HG03469 (cell line): ENCODE results near the gene VPS13C.
A peak's percentile ranks its signal among the peaks of the same experiment; 100 is the strongest.
"Not testable (repeated sequence)": the region's sequence is repeated elsewhere in the genome, so short reads cannot be mapped to it uniquely, and the experiment has no call there.

Experiments used
- ATAC-seq: cut with Tn5 transposase; IDR thresholded peaks from one replicate; pipeline ENCODE4 v1.9.1; 2021; ENCODE audit warnings: mild to moderate bottlenecking, moderate library complexity, moderate number of reproducible peaks; ENCODE audit not compliant: unreplicated experiment

VPS13C gene

DNA sequence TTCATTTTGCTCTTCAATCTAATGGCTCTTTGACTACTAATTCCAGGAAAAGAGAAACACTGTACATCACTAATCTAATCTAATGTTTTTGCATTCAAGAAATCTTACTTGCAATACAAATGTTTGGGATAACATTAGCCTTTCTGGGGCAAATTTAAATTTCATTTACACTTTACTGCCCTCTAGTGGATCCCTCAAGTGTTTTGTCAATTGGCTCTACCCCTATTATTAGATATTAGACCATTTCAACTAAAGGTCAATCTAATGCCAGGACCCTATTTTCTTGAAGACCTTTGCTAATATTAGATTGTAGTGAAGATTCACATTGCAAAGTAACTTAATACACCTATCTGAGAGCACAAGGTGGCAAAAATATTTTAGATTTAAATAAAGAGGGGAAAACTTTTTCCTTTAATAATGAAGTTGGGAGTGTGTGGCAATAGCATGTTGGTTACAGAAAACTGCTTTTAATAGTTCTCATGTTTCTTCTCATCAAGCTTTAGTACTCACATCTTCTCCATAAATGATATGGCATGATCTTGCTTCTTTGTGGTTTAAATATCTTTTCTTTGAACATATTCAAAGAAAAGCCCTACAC, 11.6 kb upstream of the VPS13C start:
- ATAC-seq = no peak

DNA sequence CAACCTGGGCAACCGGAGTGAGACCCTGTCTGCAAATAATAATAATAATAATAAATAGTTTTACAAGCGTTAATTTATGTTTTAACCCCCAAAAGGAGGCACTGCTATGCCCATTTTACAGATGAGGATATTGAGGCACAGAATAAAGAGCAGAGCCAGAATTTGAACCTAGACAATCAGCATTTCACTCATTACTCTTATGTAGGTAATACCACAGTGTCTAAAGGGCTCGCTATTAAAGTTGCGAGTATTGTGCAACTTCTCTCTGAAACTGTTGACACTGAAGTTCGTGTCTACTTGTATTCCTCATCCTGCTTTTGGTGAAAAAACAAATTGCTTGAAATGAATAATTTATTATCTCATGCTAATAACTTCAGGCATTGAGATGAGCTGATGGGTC, 9.3 kb upstream of the VPS13C start:
- ATAC-seq = no peak

DNA sequence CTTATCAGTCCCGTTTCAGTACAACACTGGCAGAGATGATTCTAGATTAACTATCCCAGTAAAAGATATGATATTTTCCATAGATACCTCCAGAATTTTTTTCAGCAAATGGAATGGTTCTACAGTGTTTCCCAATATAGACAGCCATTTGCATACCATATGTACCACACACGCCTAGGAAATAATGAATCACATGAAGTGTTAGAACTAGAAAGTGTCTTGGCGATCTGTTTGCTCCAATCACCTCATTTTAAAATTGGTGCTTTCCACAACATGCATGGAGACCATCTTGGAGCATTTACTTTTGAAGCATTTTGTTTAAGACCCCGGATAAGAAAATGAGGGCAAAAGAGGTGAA, 8.5 kb upstream of the VPS13C start:
- ATAC-seq = no peak

DNA sequence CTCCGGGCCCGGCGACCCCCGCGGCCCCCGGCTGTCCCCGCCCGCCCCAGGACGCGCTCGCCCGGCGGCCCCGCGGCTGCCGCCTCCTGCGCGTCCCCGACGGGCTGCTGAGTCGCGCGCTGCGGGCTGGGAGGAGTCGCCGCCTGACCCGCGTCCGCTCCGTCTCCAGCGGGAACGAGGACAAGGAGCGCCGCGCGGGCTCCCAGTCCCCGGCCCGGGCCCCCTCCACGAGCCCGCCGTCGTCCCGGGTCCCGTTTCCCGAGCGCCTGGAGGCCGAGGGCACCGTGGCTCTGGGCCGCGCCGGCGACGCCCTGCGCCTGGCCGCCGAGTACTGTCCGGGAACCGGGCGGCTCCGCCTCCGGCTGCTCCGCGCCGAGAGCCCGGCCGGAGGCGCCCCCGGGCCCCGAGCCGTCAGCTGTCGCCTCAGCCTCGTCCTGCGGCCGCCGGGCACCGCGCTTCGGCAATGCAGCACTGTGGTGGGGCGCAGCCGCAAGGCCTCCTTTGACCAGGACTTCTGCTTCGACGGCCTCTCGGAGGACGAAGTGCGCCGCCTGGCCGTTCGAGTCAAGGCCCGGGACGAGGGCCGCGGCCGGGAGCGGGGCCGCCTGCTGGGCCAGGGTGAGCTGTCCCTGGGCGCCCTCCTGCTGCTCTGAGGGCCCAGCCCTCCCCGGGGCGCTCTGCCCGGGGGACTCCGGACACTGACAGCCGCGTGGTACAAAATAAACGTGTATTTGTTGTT, 8.0 kb upstream of the VPS13C start:
- ATAC-seq = no peak

- ATAC-seq = no peak
These were observed 7.3 kb upstream of the VPS13C start for GRCh38 chr15:62067448-62068044.

- no peak for ATAC-seq
These were observed 6.6 kb upstream of the VPS13C start, which contains the start of gene C2CD4A for GRCh38 chr15:62066663-62067447. Gene C2CD4A, plus strand, starts transcription at chr15:62066977. Its CDS starts 637 bp downstream, at chr15:62067614.

- ATAC-seq = no peak
These were observed 3.8 kb upstream of the VPS13C start for GRCh38 chr15:62063825-62064635.

DNA sequence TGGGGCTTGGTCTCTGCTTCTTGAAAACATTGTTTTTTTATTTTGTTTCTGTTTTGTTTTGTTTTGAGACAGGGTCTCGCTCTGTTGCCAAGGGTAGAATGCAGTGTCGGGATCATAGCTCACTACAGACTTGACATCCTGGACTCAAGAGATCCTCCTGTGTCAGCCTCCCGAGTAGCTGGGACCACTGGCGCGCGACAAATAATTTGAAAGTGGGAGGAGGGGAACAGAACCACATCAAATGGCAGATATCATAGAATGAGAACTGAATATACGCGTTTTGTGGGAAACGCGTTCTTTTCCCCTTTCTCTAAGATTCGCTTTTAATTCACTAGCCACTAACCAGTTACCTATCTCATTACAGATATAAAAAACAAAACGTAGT, 641 bp upstream of the VPS13C start:
- no peak for ATAC-seq

DNA sequence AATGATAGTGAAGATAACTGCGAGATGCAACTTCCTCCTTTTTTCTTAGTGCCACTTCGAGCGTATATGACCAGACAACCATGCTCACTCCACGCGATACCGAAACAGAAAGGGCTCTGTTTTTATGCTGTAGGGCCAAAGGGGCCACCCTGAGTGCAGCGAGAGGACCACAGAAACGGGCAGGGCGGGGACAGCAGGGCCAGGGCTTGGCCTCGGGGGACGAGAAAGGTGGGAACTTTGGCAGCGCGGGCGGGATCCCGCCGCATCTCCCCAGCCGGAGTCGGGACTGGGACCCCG, 483 bp downstream of the VPS13C start:
- ATAC-seq = peak; percentile 35

DNA sequence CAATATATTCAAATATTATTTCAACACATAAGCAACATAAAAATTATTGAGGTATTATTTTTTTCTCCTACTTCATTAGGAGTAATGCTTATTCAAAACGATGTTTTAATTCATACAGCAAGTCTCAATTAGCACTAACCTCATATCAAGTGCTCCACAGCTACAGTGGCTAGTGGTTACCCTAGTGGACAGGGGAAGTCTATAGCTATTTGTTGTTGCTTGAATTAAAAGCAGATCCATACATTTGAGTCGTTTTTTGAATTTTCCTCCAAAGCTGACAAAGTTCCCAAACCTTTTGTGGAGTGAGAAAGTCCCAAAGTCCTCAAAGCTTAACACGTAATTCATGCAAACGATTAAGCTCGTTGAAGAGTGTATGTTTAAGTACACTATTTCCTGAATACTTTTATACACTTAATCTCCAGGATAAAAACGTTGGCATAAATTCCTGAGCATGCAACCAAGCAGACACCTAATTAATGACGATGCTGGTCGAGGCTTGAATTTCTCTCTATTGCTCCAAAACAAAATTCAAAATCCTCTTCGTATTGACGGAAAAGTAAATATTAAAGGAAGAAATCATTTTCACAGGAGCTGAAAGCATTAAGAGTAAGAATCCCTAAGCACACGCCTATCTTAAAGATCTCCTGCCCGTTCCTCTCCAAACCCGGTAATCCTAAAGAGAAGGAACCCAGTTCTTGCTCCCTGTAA, 985 bp downstream of the VPS13C start:
- ATAC-seq = no peak

GRCh38 chr15:62058327-62059028, 1.8 kb downstream of the VPS13C start:
- no peak for ATAC-seq

DNA sequence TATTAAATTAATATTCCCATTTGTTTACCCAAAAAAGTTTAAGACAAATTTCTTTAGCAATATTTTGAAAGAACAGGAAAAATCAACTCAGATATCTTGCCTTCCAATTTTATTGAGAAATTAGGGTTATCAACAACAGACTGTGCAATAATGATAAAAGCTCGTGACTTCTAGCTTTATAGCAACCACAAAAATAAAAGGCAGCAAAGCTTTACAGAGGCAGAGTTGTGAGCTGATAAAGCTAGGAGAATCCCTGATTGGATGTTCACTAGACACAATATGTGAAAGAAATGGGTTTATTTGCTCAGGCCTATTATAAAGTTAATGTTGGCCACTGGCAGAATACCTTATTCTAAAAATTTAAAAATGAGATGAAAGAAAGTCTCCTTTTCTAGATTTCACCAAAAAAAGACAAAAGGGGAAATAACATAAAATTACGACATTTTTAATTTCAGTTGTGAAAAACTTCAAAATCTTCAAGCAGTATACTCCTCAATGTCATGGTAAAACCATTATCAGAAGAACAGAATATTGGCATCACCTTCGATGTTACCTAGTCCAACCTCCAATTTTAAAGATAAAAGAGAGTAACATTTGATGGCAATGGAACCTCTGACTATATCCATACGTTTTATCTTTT, 2.8 kb downstream of the VPS13C start:
- ATAC-seq = no peak

DNA sequence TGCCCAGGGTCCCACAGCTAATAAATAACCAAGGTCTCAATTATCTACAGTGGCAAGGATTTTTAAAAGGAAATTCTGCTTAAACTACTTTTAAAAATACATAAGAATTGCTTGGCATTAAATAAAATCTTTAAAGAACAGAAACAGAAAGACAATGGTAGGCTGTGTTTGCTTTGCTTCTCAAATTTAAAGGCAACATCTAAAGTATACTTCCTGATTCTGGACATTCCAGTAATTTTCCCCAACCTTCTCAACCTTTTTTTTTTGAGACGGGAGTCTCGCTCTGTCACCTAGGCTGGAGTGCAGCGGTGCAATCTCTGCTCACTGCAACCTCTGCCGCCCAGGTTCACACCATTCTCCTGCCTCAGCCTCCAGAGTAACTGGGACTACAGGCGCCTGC, 5.3 kb downstream of the VPS13C start:
- ATAC-seq = no peak

GRCh38 chr15:62053439-62054085, 6.7 kb downstream of the VPS13C start:
- ATAC-seq = no peak

- no peak for ATAC-seq
These were observed 7.5 kb downstream of the VPS13C start for GRCh38 chr15:62052713-62053112.

DNA sequence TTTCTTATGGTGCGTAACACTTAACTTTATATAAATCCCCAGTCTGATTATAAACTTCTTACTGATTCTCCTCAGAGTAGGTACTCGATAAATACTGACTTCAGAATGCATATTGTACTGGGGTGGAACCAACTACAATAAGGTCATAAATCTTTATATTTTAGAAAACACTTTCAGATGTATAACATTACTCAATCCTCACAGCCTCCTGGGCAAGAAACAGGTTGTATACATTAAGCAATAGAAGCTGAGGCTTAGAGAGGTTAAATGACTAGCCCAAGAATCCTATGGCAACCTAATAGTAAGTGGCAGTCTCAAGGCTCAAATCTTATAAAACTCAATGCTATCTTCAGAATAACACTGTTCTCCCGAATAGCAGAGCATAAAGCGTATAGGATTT, 9.1 kb downstream of the VPS13C start:
- ATAC-seq = no peak

DNA sequence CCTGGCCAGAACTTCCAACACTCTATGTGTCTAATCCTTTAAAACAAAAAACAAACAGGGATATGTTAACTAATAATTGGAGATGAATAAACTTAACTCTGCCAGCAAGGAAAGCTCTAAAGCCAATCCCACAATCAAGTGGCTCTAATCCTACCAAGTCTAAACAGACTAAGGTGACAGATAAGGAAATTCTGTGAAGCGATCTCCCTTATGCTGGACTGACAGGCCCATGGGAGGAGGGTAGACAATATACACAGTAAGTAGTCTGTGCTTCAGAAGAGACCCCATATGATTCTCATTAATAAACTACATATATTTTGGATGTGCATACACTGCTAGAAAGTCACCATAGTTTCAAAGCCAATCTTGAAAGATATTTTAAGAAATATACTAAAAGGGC, 10.1 kb downstream of the VPS13C start:
- ATAC-seq = no peak

DNA sequence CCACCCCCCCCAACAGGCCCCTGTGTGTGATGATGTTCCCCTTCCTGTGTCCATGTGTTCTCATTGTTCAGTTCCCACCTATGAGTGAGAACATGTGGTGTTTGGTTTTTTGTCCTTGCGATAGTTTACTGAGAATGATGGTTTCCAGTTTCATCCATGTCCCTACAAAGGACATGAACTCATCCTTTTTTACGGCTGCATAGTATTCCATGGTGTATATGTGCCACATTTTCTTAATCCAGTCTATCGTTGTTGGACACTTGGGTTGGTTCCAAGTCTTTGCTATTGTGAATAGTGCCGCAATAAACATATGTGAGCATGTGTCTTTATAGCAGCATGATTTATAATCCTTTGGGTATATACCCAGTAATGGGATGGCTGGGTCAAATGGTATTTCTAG, 12.0 kb downstream of the VPS13C start:
- not testable (repeated sequence) for ATAC-seq
